ENCODE measurements around the gene NKTR. TPM values are rescaled to one million over a fixed set of nuclear protein-coding genes. Genes with fewer than 3 reads are reported as not detected.

Gene NKTR
- total RNA-seq, 4 donors from 2014 or later = 18.0 to 112 (median 50.7) TPM

DNA sequence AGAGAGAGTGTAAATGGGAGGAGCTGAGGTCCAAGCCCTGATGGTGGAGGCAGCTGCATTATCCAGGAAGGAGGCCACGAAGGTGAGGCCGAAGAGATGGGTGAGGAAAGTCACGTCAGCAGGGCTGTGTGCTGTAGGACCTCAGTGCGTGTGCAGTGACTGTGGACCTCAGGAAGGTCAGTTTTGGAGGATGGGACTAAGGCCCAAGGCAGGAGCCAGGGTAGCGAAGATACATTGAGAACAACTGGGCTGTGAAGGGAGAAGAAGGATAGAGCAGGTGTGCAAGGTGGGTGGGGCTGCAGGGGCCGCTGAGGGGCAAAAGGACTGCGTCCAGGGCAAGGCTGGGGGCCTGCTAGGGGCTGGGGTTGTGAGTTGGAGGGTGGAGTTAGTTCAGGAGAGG is 89.7 kb downstream of the NKTR start:
- Histone ChIP-seq H3K36me3 (no peaks in the 10 kb centered on the region), H3K27me3 (peaks cover 0 to 35% (median 0%) of the 10 kb centered on the region in 4 donors), H3K27ac (no peak overlapping the region), H3K4me3 (no peak overlapping the region), H3K9me3 (no peaks in the 10 kb centered on the region), H3K4me1 (peaks cover 0 to 11% (median 6%) of the 10 kb centered on the region in 3 donors)
- DNase-seq = no peak
- TF ChIP-seq POLR2A (IDR thresholded peaks at IDR 0.05) = no peak
- TF ChIP-seq, protein P1, sequence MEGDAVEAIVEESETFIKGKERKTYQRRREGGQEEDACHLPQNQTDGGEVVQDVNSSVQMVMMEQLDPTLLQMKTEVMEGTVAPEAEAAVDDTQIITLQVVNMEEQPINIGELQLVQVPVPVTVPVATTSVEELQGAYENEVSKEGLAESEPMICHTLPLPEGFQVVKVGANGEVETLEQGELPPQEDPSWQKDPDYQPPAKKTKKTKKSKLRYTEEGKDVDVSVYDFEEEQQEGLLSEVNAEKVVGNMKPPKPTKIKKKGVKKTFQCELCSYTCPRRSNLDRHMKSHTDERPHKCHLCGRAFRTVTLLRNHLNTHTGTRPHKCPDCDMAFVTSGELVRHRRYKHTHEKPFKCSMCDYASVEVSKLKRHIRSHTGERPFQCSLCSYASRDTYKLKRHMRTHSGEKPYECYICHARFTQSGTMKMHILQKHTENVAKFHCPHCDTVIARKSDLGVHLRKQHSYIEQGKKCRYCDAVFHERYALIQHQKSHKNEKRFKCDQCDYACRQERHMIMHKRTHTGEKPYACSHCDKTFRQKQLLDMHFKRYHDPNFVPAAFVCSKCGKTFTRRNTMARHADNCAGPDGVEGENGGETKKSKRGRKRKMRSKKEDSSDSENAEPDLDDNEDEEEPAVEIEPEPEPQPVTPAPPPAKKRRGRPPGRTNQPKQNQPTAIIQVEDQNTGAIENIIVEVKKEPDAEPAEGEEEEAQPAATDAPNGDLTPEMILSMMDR (IDR thresholded peaks at IDR 0.05) = no peak
- intact Hi-C loops (cut with DNase I) = no loop called here
- 71 to 84% methylated on average over 7 of the region's 7 CpGs for WGBS, 2 donors

DNA sequence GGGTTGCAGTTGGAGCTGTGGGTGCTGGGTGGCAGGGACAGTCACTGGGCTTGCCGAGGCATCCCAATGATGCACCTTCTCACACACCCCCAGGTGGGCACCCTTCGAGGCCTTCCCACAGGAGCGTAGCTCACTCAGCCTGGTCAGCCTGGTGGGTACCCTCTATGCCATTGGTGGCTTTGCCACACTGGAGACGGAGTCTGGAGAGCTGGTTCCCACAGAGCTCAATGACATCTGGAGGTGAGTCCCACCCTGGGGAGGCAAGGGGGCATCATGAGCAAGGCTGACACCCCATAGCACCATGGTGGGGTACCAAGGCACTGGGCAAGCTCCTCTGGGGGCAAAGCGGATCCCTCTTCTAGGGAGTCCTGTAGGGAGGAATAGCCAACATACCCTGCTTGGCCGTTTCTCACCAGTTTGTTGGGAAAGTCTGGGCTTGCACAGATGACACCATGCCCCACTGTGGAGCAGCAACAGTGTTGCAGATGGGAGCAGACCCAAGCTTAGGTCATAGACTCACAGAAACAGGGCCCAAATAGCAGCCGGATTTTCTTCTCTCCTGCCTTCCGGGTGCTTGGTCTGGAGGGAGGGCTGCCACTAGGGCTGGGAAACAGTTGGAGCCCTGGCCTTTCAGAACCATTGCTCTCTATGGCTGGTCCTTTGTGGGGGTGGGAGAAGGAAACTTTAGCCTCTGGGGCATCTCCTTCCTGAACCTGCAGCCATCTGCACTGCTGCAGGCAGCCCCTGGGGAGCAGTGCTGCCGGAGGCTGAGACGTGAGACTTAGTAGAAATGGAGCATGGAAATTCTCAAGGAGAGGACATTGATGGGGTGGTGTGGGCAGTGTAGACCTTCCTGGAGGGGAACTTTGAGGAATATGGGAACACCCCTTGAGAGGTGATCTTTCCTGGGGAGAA is 90.5 kb downstream of the NKTR start:
- peaks cover 0 to 27% (median 0%) of the 10 kb centered on the region in 4 donors for H3K27me3 ChIP-seq
- no peak overlapping the region for H3K4me3 ChIP-seq
- H3K4me1 ChIP-seq = peaks cover 0 to 3% (median 0%) of the 10 kb centered on the region in 3 donors
- 54 to 64% methylated on average over 6 to 8 of the region's 10 CpGs for WGBS, 2 donors
- no peak for DNase-seq
- intact Hi-C loops (cut with DNase I) = no loop called here
- H3K36me3 ChIP-seq = no peaks in the 10 kb centered on the region
- H3K9me3 ChIP-seq = no peaks in the 10 kb centered on the region
- H3K27ac ChIP-seq = no peak overlapping the region
- TF ChIP-seq, protein P1 (IDR thresholded peaks at IDR 0.05) = no peak
- no peak for TF ChIP-seq POLR2A (IDR thresholded peaks at IDR 0.05)

DNA sequence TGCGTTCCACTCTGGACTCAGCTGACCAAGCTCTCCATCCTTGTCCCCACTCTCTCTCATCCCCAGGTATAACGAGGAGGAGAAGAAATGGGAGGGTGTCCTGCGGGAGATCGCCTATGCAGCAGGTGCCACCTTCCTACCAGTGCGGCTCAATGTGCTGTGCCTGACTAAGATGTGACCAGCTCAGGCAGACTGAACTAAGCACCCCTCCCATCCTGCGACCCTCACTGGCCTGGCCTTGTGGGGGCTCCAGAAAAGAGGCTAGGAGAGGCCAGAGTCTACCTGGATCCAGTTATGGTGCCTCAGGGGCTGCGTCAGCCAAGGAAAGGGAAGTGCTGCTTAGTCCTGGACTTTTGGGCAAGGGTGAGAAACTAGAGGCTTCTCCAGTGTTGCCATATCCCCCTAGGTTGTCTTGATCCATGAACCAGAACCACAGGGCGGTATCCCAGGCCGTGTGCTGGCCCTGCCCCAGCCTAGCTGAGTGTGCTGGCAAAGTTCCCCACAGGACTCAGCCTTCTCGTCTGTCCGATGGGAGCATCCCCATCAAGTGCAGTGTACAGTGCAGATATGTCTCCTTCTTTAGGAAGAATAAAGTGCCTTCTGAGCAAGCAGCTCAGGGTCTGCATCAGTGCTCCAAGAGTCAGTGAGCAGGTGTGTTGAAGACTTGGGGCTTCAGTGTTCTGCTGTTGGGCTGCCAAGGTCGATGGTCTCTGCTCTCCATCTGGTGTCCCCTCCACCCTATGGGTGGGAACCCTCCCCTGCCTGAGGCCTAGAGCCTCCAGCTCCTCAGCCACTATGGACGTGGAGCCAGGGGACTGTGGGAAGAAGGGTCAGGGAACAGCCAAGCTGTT is 91.6 kb downstream of the NKTR start:
- intact Hi-C loops (cut with DNase I) = no loop called here
- Histone ChIP-seq H3K27ac (no peak overlapping the region), H3K4me1 (no peaks in the 10 kb centered on the region), H3K36me3 (no peaks in the 10 kb centered on the region), H3K4me3 (no peak overlapping the region), H3K9me3 (no peaks in the 10 kb centered on the region), H3K27me3 (peaks cover 0 to 16% (median 0%) of the 10 kb centered on the region in 4 donors)
- WGBS, 2 donors = 75 to 100% methylated on average over 3 to 10 of the region's 13 CpGs
- DNase-seq = no peak
- TF ChIP-seq POLR2A (IDR thresholded peaks at IDR 0.05) = no peak
- TF ChIP-seq, protein P1 (IDR thresholded peaks at IDR 0.05) = no peak

DNA sequence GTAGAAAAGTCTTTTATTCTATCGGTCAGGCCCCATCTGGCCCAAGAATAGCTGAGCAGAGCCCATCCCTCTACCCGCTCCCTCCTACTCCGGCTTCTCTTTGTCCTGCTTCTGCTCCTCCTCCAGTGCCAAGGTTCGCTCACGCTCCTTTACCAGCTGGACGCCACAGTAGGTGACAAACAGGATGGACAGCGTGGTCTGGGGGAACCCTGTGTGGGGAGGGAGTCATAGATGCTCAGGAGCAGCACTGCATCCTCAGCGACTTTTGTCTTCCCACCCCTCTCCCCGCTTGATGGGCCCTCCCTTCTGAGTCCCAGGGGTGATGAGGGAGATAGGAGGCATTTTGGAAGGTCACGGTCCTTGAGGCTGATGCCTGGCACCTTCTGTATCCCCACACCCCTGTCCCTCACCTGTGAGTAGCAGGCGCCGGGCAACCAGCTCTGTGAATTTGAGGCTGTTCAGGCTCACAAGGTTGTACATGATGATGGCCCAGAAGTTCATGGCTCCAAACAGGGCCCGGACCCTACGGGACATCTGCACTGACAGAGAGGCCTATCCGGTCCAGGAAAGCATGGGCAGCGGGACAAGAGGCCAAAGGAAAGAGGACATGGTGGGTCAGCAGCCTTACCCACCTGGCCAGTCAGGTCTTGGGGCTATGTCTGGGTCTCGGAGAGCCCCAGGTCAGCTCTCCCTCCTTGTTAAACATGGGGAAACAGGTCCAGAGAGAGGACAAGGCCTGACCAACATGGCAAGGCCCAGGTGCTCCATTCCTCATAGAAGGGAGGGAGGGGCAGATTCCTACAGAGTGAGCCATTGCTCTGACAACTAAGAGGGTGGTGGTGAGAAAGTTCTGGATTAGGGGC is 92.4 kb downstream of the NKTR start:
- no peak overlapping the region for H3K4me3 ChIP-seq
- H3K27me3 ChIP-seq = peaks cover 0 to 21% (median 0%) of the 10 kb centered on the region in 4 donors
- H3K27ac ChIP-seq = no peak overlapping the region
- H3K9me3 ChIP-seq = no peaks in the 10 kb centered on the region
- no peaks in the 10 kb centered on the region for H3K36me3 ChIP-seq
- no peak for DNase-seq
- 61 to 78% methylated on average over 7 to 9 of the region's 17 CpGs for WGBS, 2 donors
- no peak for TF ChIP-seq POLR2A (IDR thresholded peaks at IDR 0.05)
- TF ChIP-seq, protein P1 (IDR thresholded peaks at IDR 0.05) = no peak
- intact Hi-C loops (cut with DNase I) = no loop called here
- no peaks in the 10 kb centered on the region for H3K4me1 ChIP-seq

All from esophagus squamous epithelium (tissue), 5 donors.